GM12878 (cell line): ENCODE measurements around the gene ATP13A4. TPM values are rescaled to one million over a fixed set of nuclear protein-coding genes. Genes with fewer than 3 reads are reported as not detected.

Experiments used
- ATAC-seq: fragments of 200-7000 bp; cut with Tn5 transposase; 3 replicates; pipeline ENCODE4 v1.9.1; 2020; ENCODE audit warnings: mild to moderate bottlenecking, moderate library complexity
- BruUV-seq: library from RNA; stranded (reverse); fragments of 400-500 nt; replicated peaks from 2 replicates; lab custom pipeline; 2021; lab: Mats Ljungman, UMichigan
- CTCF ChIA-PET: fragments of 300-600 bp; sonication (Branson Sonifier 250); formaldehyde crosslinking; extraction: SDS; loops from one replicate; lab custom pipeline; 2021; ENCODE audit warnings: inconsistent platforms; lab: Yijun Ruan, JAX
- POLR2A ChIA-PET: fragments of 350-600 bp; formaldehyde crosslinking; extraction: SDS; loops from one replicate; lab custom pipeline; 2021; ENCODE audit warnings: inconsistent platforms; lab: Charles Lee
- RAD21 ChIA-PET: fragments of 300-600 bp; sonication (Branson Sonifier 250); formaldehyde crosslinking; loops from one replicate; lab custom pipeline; 2023; ENCODE audit warnings: antibody characterized with exemption; ENCODE audit not compliant: unreplicated experiment; lab: Charles Lee
- SMC1A ChIA-PET: fragments of 300-600 bp; sonication (Branson Sonifier 250); formaldehyde crosslinking; loops from one replicate; lab custom pipeline; 2023; ENCODE audit not compliant: unreplicated experiment, uncharacterized antibody; lab: Charles Lee
- DNase-seq: peaks from one replicate; pipeline ENCODE4 v3.0.0-alpha.2; 2011; ENCODE audit warnings: low read depth, low spot score
- FAIRE-seq: peaks from 3 replicates; lab custom pipeline; 2011; peaks lifted over from hg19 to GRCh38; lab: Jason Lieb, UNC
- H2AFZ ChIP-seq: 2 replicates; pipeline ENCODE4 v1.6.0; 2011; ENCODE audit warnings: low read depth, low read length, control low read depth; ENCODE audit not compliant: control insufficient read depth
- H3K27ac ChIP-seq: 2 replicates; pipeline ENCODE4 v1.5.1; 2011; ENCODE audit warnings: control low read depth; ENCODE audit not compliant: control insufficient read depth, insufficient read depth
- H3K27me3 ChIP-seq, 2 experiments: replicated peaks in 1 of 2; 2 replicates each; pipeline versions ENCODE4 v1.6.0 to v1.6.1; 2011; ENCODE audit warnings: low read length in 1 of 2; ENCODE audit not compliant: control insufficient read depth in 2 of 2, insufficient read depth in 2 of 2
- H3K36me3 ChIP-seq, 2 experiments: 2 replicates each; pipeline ENCODE4 v1.5.1; 2011; ENCODE audit warnings: low read length in 1 of 2; ENCODE audit not compliant: control insufficient read depth in 2 of 2, insufficient read depth in 2 of 2
- H3K4me1 ChIP-seq: 2 replicates; pipeline ENCODE4 v1.6.1; 2011; ENCODE audit warnings: mild to moderate bottlenecking, low read length, moderate library complexity, mixed read lengths; ENCODE audit not compliant: control insufficient read depth, insufficient read depth
- H3K4me2 ChIP-seq: 2 replicates; pipeline ENCODE4 v1.6.0; 2011; ENCODE audit warnings: control low read depth; ENCODE audit not compliant: control insufficient read depth, insufficient read depth
- H3K4me3 ChIP-seq: fragments of 200-600 bp; sonication (generic); 2 replicates; pipeline ENCODE4 v1.5.1; 2016
- H3K79me2 ChIP-seq: 2 replicates; pipeline ENCODE4 v1.6.0; 2011; ENCODE audit warnings: low read length; ENCODE audit not compliant: control insufficient read depth, insufficient read depth
- H3K9ac ChIP-seq: 2 replicates; pipeline ENCODE4 v1.8.0; 2011; ENCODE audit warnings: low read length, control low read depth, mixed read lengths; ENCODE audit not compliant: control insufficient read depth, insufficient read depth
- H3K9me3 ChIP-seq: replicated peaks from 3 replicates; pipeline ENCODE4 v1.5.1; 2011; ENCODE audit warnings: mild to moderate bottlenecking, low read length; ENCODE audit not compliant: control insufficient read depth, insufficient read depth
- H4K20me1 ChIP-seq: 2 replicates; pipeline ENCODE4 v1.6.0; 2011; ENCODE audit not compliant: control insufficient read depth, insufficient read depth
- CEBPB ChIP-seq, 2 experiments: fragments of 150-350 bp in 1 of 2; IDR thresholded peaks; 2 replicates each; pipeline ENCODE4 v1.6.1; 2012 to 2014; ENCODE audit warnings: low read depth in 2 of 2, low read length in 2 of 2, borderline replicate concordance in 1 of 2, inconsistent platforms in 1 of 2
- EP300 ChIP-seq, 2 experiments: fragments of 150-350 bp in 1 of 2; IDR thresholded peaks; 2 replicates each; pipeline ENCODE4 v1.6.1; 2011 to 2012; ENCODE audit warnings: low read depth in 2 of 2, low read length in 2 of 2, borderline replicate concordance in 1 of 2, improper control_type of control experiment in 1 of 2, inconsistent platforms in 1 of 2; ENCODE audit not compliant: control insufficient read depth in 1 of 2
- HDGF ChIP-seq: fragments of 450-650 bp; IDR thresholded peaks from 2 replicates; pipeline ENCODE4 v1.6.1; 2016; ENCODE audit warnings: antibody characterized with exemption
- JUNB ChIP-seq: IDR thresholded peaks from 2 replicates; pipeline ENCODE4 v1.6.1; 2016; ENCODE audit warnings: antibody characterized with exemption, mild to moderate bottlenecking
- MXI1 ChIP-seq: fragments of 150-350 bp; IDR thresholded peaks from 2 replicates; pipeline ENCODE4 v1.6.1; 2011; ENCODE audit warnings: low read depth, mild to moderate bottlenecking, inconsistent platforms, low read length, improper control_type of control experiment
- MYC ChIP-seq: IDR thresholded peaks from 2 replicates; pipeline ENCODE4 v1.6.1; 2011; ENCODE audit warnings: mild to moderate bottlenecking, low read length, moderate library complexity, inconsistent platforms; ENCODE audit not compliant: insufficient read depth, insufficient replicate concordance, insufficient read length, severe bottlenecking
- NFYB ChIP-seq: IDR thresholded peaks from 2 replicates; pipeline ENCODE4 v1.6.1; 2011; ENCODE audit warnings: low read depth, mild to moderate bottlenecking, low read length, improper control_type of control experiment, moderate library complexity; ENCODE audit not compliant: insufficient read depth
- NR2C2 ChIP-seq: IDR thresholded peaks from 2 replicates; pipeline ENCODE4 v1.6.1; 2011; ENCODE audit warnings: borderline replicate concordance, low read depth; ENCODE audit not compliant: control insufficient read depth, insufficient read length
- NR2F1 ChIP-seq: fragments of 450-650 bp; conservative IDR thresholded peaks from 2 replicates; pipeline ENCODE4 v1.6.1; 2017; ENCODE audit warnings: mild to moderate bottlenecking
- PML ChIP-seq: IDR thresholded peaks from 2 replicates; pipeline ENCODE4 v1.6.1; 2012; ENCODE audit warnings: low read length, inconsistent platforms
- POU2F2 ChIP-seq: IDR thresholded peaks from 3 replicates; pipeline ENCODE4 v1.6.1; 2011; ENCODE audit warnings: low read depth, mild to moderate bottlenecking, low read length, borderline replicate concordance
- RAD51 ChIP-seq: fragments of 450-650 bp; IDR thresholded peaks from 2 replicates; pipeline ENCODE4 v1.6.1; 2016; ENCODE audit warnings: moderate library complexity, mild to moderate bottlenecking, inconsistent platforms
- SREBF1 ChIP-seq: IDR thresholded peaks from 2 replicates; pipeline ENCODE4 v1.6.1; 2012; ENCODE audit warnings: mild to moderate bottlenecking, low read length
- SREBF2 ChIP-seq: IDR thresholded peaks from 2 replicates; pipeline ENCODE4 v1.6.1; 2012; ENCODE audit warnings: mild to moderate bottlenecking, low read length
- SUPT20H ChIP-seq: IDR thresholded peaks from 2 replicates; pipeline ENCODE4 v1.6.1; 2011; ENCODE audit warnings: low read depth, mild to moderate bottlenecking, low read length, moderate library complexity, borderline replicate concordance; ENCODE audit not compliant: control insufficient read depth
- TAF1 ChIP-seq: IDR thresholded peaks from 2 replicates; pipeline ENCODE4 v1.6.1; 2011; ENCODE audit warnings: mild to moderate bottlenecking, low read depth, low read length, borderline replicate concordance
- TCF12 ChIP-seq: IDR thresholded peaks from 2 replicates; pipeline ENCODE4 v1.6.1; 2011; ENCODE audit warnings: low read depth, mild to moderate bottlenecking, low read length
- TCF3 ChIP-seq: IDR thresholded peaks from 2 replicates; pipeline ENCODE4 v1.6.1; 2012; ENCODE audit warnings: low read depth, mild to moderate bottlenecking, low read length, borderline replicate concordance; ENCODE audit not compliant: insufficient read depth
- WGBS: methylation state at CpG from one replicate; pipeline ENCODE4 v1.1.6; 2016; ENCODE audit warnings: low lambda C conversion rate; ENCODE audit not compliant: insufficient replicate concordance, insufficient coverage; ENCODE audit errors: missing lambda C conversion rate; 5-methylcytosine and 5-hydroxymethylcytosine counted together
- in situ Hi-C: fragments of 300-500 bp; cut with MboI; formaldehyde crosslinking; loops from 9 replicates; pipeline ENCODE4 v1.14.3; 2018; ENCODE audit warnings: mixed read lengths
- intact Hi-C: fragments of 100-400 bp; cut with micrococcal nuclease; formaldehyde crosslinking; loops from one replicate; pipeline ENCODE4 v1.14.2; 2022; ENCODE audit not compliant: unreplicated experiment
- polyA plus RNA-seq, 11 experiments: library from polyadenylated mRNA; depleted of rRNA in 4 of 11; unstranded in 6 of 11; stranded (reverse) in 5 of 11; fragments of >200 nt; fragmentation: Nextera tagmentation in 4 of 11; fragmentation: Illumina TruSeq in 1 of 11; extraction: Ambion mirVana in 4 of 11; extraction: Trizol in 1 of 11; gene quantifications; 1 replicate in 1 of 11; 2 replicates in 10 of 11; pipeline versions ENCODE4 v1.2.1 to v1.2.3, GENCODE V29; 2011 to 2016; ENCODE audit warnings: inconsistent platforms in 2 of 11, missing spikeins in 2 of 11, low read depth in 1 of 11
- total RNA-seq, 4 experiments: library from RNA; depleted of rRNA in 3 of 4; stranded (reverse); fragments of >200 nt in 3 of 4; fragmentation: Illumina TruSeq in 1 of 4; extraction: Trizol in 1 of 4; gene quantifications; 2 replicates each; pipeline versions ENCODE4 v1.2.1 to v1.2.3, GENCODE V29; 2013 to 2021

The ATP13A4 gene
- total and polyA plus RNA-seq, 10 of the 15 experiments (the other 5 are each of a cell fraction or from before 2014, with no cell fraction given), result 0.29 to 1.7 (median 1.0) TPM; not detected in 1

DNA sequence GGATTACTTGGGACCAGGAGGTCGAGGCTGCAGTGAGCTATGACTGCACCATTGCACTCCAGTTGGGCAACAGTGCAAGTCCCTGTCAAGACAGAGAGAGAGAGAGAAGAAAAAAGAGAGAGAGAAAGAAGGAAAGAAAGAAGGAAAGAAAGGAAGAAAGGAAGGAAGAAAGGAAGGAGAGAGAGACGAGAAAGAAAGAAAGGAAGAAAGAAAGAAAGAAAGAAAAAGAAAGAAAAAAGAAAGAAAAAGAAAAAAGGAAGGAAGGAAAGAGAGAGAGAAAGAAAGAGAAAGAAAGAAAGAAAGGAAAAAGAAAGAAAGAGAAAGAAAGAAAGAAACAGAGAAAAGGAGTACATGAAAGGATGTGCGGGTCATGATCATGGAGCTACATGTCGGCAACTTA lies 80.2 kb downstream of the ATP13A4 start:
- H3K27me3 ChIP-seq, result no peaks in the 10 kb centered on the region
- H3K9me3 ChIP-seq, result no peaks in the 10 kb centered on the region
- H3K4me2 ChIP-seq, result no peak overlapping the region
- CTCF ChIA-PET, result interaction anchor here (0.7 kb wide), 1 partner anchor 932 kb away, joined by 3 read pairs; no protein-coding TSS in a partner anchor
- no peak overlapping the region for H3K27ac ChIP-seq
- RAD21 ChIA-PET, result no interaction called here
- POLR2A ChIA-PET, result no interaction called here
- no peak overlapping the region for H2AFZ ChIP-seq
- no TSS peak for BruUV-seq
- in situ Hi-C loops, result no loop called here
- no peaks in the 10 kb centered on the region for H4K20me1 ChIP-seq
- TF ChIP-seq MYC, result no peak
- TF ChIP-seq MXI1, result no peak
- no peak for TF ChIP-seq PML
- TF ChIP-seq NFYB, result no peak
- no peak for TF ChIP-seq RAD51
- TF ChIP-seq TCF12, result no peak
- TF ChIP-seq TAF1, result no peak
- TF ChIP-seq, all 136 proteins: peak for 0
- SMC1A ChIA-PET, result no interaction called here
- no peak for DNase-seq
- intact Hi-C loops, result no loop called here
- Histone ChIP-seq H3K4me1 (no peaks in the 10 kb centered on the region), H3K36me3 (no peaks in the 10 kb centered on the region), H3K79me2 (no peaks in the 10 kb centered on the region), H3K4me3 (no peak overlapping the region), H3K9ac (no peak overlapping the region)
- WGBS, result 63% methylated on average over 4 of the region's 4 CpGs
- no peak for FAIRE-seq
- ATAC-seq, result no peak

DNA sequence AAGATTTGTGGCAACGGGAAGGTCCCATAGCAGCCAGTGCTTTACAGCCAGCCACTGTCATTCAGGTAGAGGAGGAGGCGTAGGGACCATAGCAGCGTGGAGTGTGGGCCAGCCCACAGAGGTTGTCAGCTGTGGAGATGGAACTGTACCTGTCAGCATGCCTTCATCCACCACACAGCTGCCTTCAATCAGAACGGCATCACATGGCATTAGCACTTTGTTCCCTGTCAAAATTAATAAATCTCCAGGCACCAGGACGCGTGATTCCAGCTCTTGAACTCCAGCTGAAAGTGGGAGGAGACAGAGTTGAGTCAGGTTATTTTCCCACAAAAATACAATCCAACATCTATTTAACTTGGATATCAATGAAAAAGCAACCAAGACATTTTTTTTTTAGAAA lies 84.0 kb downstream of the ATP13A4 start:
- 67% methylated on average over 6 of the region's 6 CpGs for WGBS
- Histone ChIP-seq H3K27me3 (no peaks in the 10 kb centered on the region), H3K4me3 (no peak overlapping the region), H3K36me3 (no peaks in the 10 kb centered on the region), H3K4me1 (no peaks in the 10 kb centered on the region), H3K9ac (no peak overlapping the region), H4K20me1 (no peaks in the 10 kb centered on the region), H3K4me2 (no peak overlapping the region), H3K27ac (no peak overlapping the region), H3K9me3 (no peaks in the 10 kb centered on the region), H2AFZ (no peak overlapping the region), H3K79me2 (no peaks in the 10 kb centered on the region)
- intact Hi-C loops, result no loop called here
- in situ Hi-C loops, result no loop called here
- DNase-seq (no peak), ATAC-seq (no peak), FAIRE-seq (no peak)
- RAD21 ChIA-PET, result no interaction called here
- SMC1A ChIA-PET, result no interaction called here
- BruUV-seq, result no TSS peak
- CTCF ChIA-PET, result no interaction called here
- POLR2A ChIA-PET, result no interaction called here
- TF ChIP-seq NR2C2, result no peak
- TF ChIP-seq HDGF, result no peak
- no peak for TF ChIP-seq SUPT20H
- no peak for TF ChIP-seq POU2F2
- TF ChIP-seq JUNB, result no peak
- TF ChIP-seq EP300 (IDR thresholded peaks at IDR 0.05; ENCODE audit: borderline replicate concordance in 1 of 2, control insufficient read depth in 1 of 2, low read depth in 2 of 2, low read length in 2 of 2), result no peak
- TF ChIP-seq SREBF1, result no peak
- TF ChIP-seq CEBPB (IDR thresholded peaks at IDR 0.05; ENCODE audit: borderline replicate concordance in 1 of 2, low read depth in 2 of 2, low read length in 2 of 2), result no peak
- TF ChIP-seq NR2F1, result no peak
- TF ChIP-seq SREBF2, result no peak
- TF ChIP-seq TCF3, result no peak
